Ramos (cell line): Measurements from ENCODE around the gene ZNF618.

ENCODE experiments used
- in situ Hi-C: fragments of 300-500 bp; cut with MboI; formaldehyde crosslinking; loops from one replicate; pipeline ENCODE4 v1.14.3; 2022; ENCODE audit warnings: low sequenced_read_pairs; ENCODE audit not compliant: unreplicated experiment

Gene ZNF618

GRCh38 chr9:113910036-113910639, 34.0 kb downstream of the ZNF618 start:
- in situ Hi-C loops = no loop called here

GRCh38 chr9:113911850-113912557, 35.9 kb downstream of the ZNF618 start:
- in situ Hi-C loops = no loop called here

GRCh38 chr9:113912816-113913215, 36.7 kb downstream of the ZNF618 start:
- in situ Hi-C loops = no loop called here

GRCh38 chr9:113913426-113914195, 37.5 kb downstream of the ZNF618 start:
- in situ Hi-C loops = no loop called here

- in situ Hi-C loops = no loop called here
These were observed 38.4 kb downstream of the ZNF618 start for GRCh38 chr9:113914517-113914916.

GRCh38 chr9:113915817-113916434, 39.8 kb downstream of the ZNF618 start:
- in situ Hi-C loops = no loop called here

- in situ Hi-C loops = no loop called here
These were observed 40.8 kb downstream of the ZNF618 start for GRCh38 chr9:113916931-113917330.

- in situ Hi-C loops = no loop called here
These were observed 42.7 kb downstream of the ZNF618 start for GRCh38 chr9:113918697-113919350.

GRCh38 chr9:113919382-113919781, 43.3 kb downstream of the ZNF618 start:
- in situ Hi-C loops = no loop called here

- in situ Hi-C loops = no loop called here
These were observed 43.8 kb downstream of the ZNF618 start for GRCh38 chr9:113919871-113920270.

- in situ Hi-C loops = no loop called here
These were observed 44.8 kb downstream of the ZNF618 start for GRCh38 chr9:113920872-113921271.

GRCh38 chr9:113921396-113921925, 45.4 kb downstream of the ZNF618 start:
- in situ Hi-C loops = no loop called here

GRCh38 chr9:113922160-113922559, 46.1 kb downstream of the ZNF618 start:
- in situ Hi-C loops = no loop called here

- in situ Hi-C loops = no loop called here
These were observed 50.1 kb downstream of the ZNF618 start for GRCh38 chr9:113926211-113926610.

GRCh38 chr9:113927277-113927676, 51.2 kb downstream of the ZNF618 start:
- in situ Hi-C loops = no loop called here

- in situ Hi-C loops = no loop called here
These were observed 52.2 kb downstream of the ZNF618 start for GRCh38 chr9:113928269-113928668.

- in situ Hi-C loops = no loop called here
These were observed 53.7 kb downstream of the ZNF618 start for GRCh38 chr9:113929634-113930389.

- in situ Hi-C loops = no loop called here
These were observed 54.3 kb downstream of the ZNF618 start for GRCh38 chr9:113930390-113930783.

- in situ Hi-C loops = no loop called here
These were observed 55.0 kb downstream of the ZNF618 start for GRCh38 chr9:113931140-113931539.
